A549 (cell line): ENCODE data around the gene TMEM164. TPM values are rescaled to one million over a fixed set of nuclear protein-coding genes. Genes with fewer than 3 reads are reported as not detected.

Source experiments
- ATAC-seq, 2 experiments: fragments of 200-7000 bp in 1 of 2; fragments of >200 bp in 1 of 2; cut with Nextera tagmentation in 1 of 2; cut with Tn5 transposase in 1 of 2; 3 replicates each; pipeline versions ENCODE4 v1.8.0 to v1.9.1; 2018 to 2020; ENCODE audit warnings: mild to moderate bottlenecking in 1 of 2, moderate library complexity in 1 of 2
- CTCF ChIA-PET: fragments of 300-600 bp; sonication (Branson Sonifier 250); formaldehyde crosslinking; extraction: SDS; loops from one replicate; lab custom pipeline; 2021; ENCODE audit warnings: antibody characterized with exemption, inconsistent platforms; lab: Yijun Ruan, JAX
- POLR2A ChIA-PET: fragments of 350-600 bp; formaldehyde crosslinking; extraction: SDS; loops from one replicate; lab custom pipeline; 2021; ENCODE audit warnings: antibody characterized with exemption, inconsistent platforms; lab: Yijun Ruan, JAX
- DNase-seq, 2 experiments: peaks; one replicate each; pipeline versions ENCODE4 v3.0.0 to v3.0.0-alpha.2; 2011 to 2016; ENCODE audit warnings: low read depth in 1 of 2, low spot score in 1 of 2
- FAIRE-seq: peaks from 2 replicates; lab custom pipeline; 2011; peaks lifted over from hg19 to GRCh38; lab: Jason Lieb, UNC
- H3K27ac ChIP-seq, 2 experiments: fragments of >200 bp; sonication (Bioruptor Twin); formaldehyde crosslinking; 3 replicates each; pipeline ENCODE4 v1.5.1; 2016 to 2017
- H3K4me1 ChIP-seq: fragments of >200 bp; sonication (Bioruptor Twin); formaldehyde crosslinking; 3 replicates; pipeline ENCODE4 v1.6.1; 2016
- H3K4me2 ChIP-seq: fragments of >200 bp; sonication (Bioruptor Twin); formaldehyde crosslinking; 3 replicates; pipeline ENCODE4 v1.6.1; 2016
- H3K4me3 ChIP-seq: fragments of >200 bp; sonication (Bioruptor Twin); formaldehyde crosslinking; 3 replicates; pipeline ENCODE4 v1.5.1; 2016
- H3K9me3 ChIP-seq: fragments of >200 bp; sonication (Bioruptor Twin); formaldehyde crosslinking; 3 replicates; pipeline ENCODE4 v1.6.1; 2016
- BHLHE40 ChIP-seq: IDR thresholded peaks from 2 replicates; pipeline ENCODE4 v1.6.1; 2012; ENCODE audit warnings: low read depth, low read length, inconsistent platforms
- CBX2 ChIP-seq: fragments of 200-600 bp; sonication (generic); IDR thresholded peaks from 2 replicates; pipeline ENCODE4 v1.6.1; 2016; ENCODE audit warnings: low read depth, mild to moderate bottlenecking, borderline replicate concordance
- CBX8 ChIP-seq: fragments of 200-600 bp; sonication (generic); IDR thresholded peaks from 2 replicates; pipeline ENCODE4 v1.6.1; 2016
- EHF ChIP-seq: fragments of 250-450 bp; sonication (Bioruptor Pico); IDR thresholded peaks from 2 replicates; pipeline ENCODE4 v1.5.0; 2020; ENCODE audit warnings: mild to moderate bottlenecking
- EHMT2 ChIP-seq: fragments of 200-600 bp; sonication (generic); IDR thresholded peaks from 2 replicates; pipeline ENCODE4 v1.6.1; 2016; ENCODE audit warnings: antibody characterized with exemption, low read depth, mild to moderate bottlenecking, moderate library complexity
- FOSB ChIP-seq: fragments of 250-450 bp; sonication (Bioruptor Pico); IDR thresholded peaks from 2 replicates; pipeline ENCODE4 v1.5.0; 2020; ENCODE audit warnings: mild to moderate bottlenecking, moderate library complexity
- HDAC2 ChIP-seq: fragments of 200-600 bp; sonication (generic); IDR thresholded peaks from 2 replicates; pipeline ENCODE4 v1.6.1; 2016
- HMGXB4 ChIP-seq: fragments of 250-450 bp; sonication (Bioruptor Pico); IDR thresholded peaks from 2 replicates; pipeline ENCODE4 v1.5.0; 2021; ENCODE audit warnings: mild to moderate bottlenecking, moderate library complexity, borderline replicate concordance
- KDM1A ChIP-seq: fragments of 200-600 bp; sonication (generic); IDR thresholded peaks from 2 replicates; pipeline ENCODE4 v1.6.1; 2016; ENCODE audit warnings: low read depth, mild to moderate bottlenecking
- MYC ChIP-seq: IDR thresholded peaks from 2 replicates; pipeline ENCODE4 v1.6.1; 2012; ENCODE audit warnings: mild to moderate bottlenecking, inconsistent platforms, low read length, improper control_type of control experiment, borderline replicate concordance
- PHF8 ChIP-seq: fragments of 200-600 bp; sonication (generic); IDR thresholded peaks from 2 replicates; pipeline ENCODE4 v1.6.1; 2016; ENCODE audit warnings: low read depth, mild to moderate bottlenecking, antibody characterized with exemption, moderate library complexity, borderline replicate concordance
- RFX5 ChIP-seq: fragments of 450-650 bp; IDR thresholded peaks from 2 replicates; pipeline ENCODE4 v1.7.1; 2014; ENCODE audit warnings: antibody characterized with exemption, mild to moderate bottlenecking, moderate library complexity
- SMC3 ChIP-seq: fragments of >200 bp; sonication (Bioruptor Twin); formaldehyde crosslinking; IDR thresholded peaks from 3 replicates; pipeline ENCODE4 v1.6.1; 2018; ENCODE audit warnings: inconsistent platforms
- TFCP2L1 ChIP-seq: fragments of 250-450 bp; sonication (Bioruptor Pico); IDR thresholded peaks from 2 replicates; pipeline ENCODE4 v1.5.0; 2021; ENCODE audit warnings: mild to moderate bottlenecking
- ZC3H11A ChIP-seq: fragments of 450-650 bp; IDR thresholded peaks from 2 replicates; pipeline ENCODE4 v1.6.1; 2014; ENCODE audit warnings: antibody characterized with exemption, mild to moderate bottlenecking
- ZNF302 ChIP-seq: fragments of 250-450 bp; sonication (Bioruptor Pico); IDR thresholded peaks from 2 replicates; pipeline ENCODE4 v1.9.0; 2021; ENCODE audit warnings: inconsistent platforms, mild to moderate bottlenecking, moderate library complexity
- WGBS: methylation state at CpG from one replicate; pipeline ENCODE4 v1.1.6; 2017; ENCODE audit errors: missing lambda C conversion rate; 5-methylcytosine and 5-hydroxymethylcytosine counted together
- polyA plus RNA-seq, 4 experiments: library from polyadenylated mRNA; depleted of rRNA in 3 of 4; stranded (reverse); fragments of >200 nt; fragmentation: RNase III in 1 of 4; extraction: RNeasy Plus Mini Kit Qiagen cat#74134 plus additional on column Dnase treatment in 1 of 4; gene quantifications; 2 replicates in 3 of 4; 3 replicates in 1 of 4; pipeline ENCODE4 v1.2.3, GENCODE V29; 2011 to 2017
- TF ChIP-seq, protein P1 (sequence below): IDR thresholded peaks from 2 replicates; pipeline ENCODE4 v1.6.1; 2012; ENCODE audit warnings: low read depth, borderline replicate concordance
- TF ChIP-seq, protein P2 (sequence below): fragments of 250-450 bp; sonication (Bioruptor Pico); IDR thresholded peaks from 2 replicates; pipeline ENCODE4 v1.5.0; 2020; ENCODE audit warnings: low read depth, mild to moderate bottlenecking, moderate library complexity
- TF ChIP-seq, protein P3 (sequence below): fragments of 200-600 bp; sonication (generic); IDR thresholded peaks from 2 replicates; pipeline ENCODE4 v1.6.1; 2016; ENCODE audit warnings: antibody characterized with exemption, mild to moderate bottlenecking, moderate library complexity
- TF ChIP-seq, protein P4 (sequence below): fragments of >200 bp; sonication (Bioruptor Twin); formaldehyde crosslinking; IDR thresholded peaks from 3 replicates; pipeline ENCODE4 v1.5.1; 2016

The TMEM164 gene
- polyA plus RNA-seq, 2 of the 4 experiments (the other 2 are of a cell fraction) = 32.0 to 43.7 TPM

- peak overlapping the region in 1 of 2 experiments; percentile 26; a peak in 2 of 6 replicates for H3K27ac ChIP-seq
- no peak for ATAC-seq
- H3K9me3 ChIP-seq = no peaks in the 10 kb centered on the region
- WGBS = 97% methylated on average over 3 of the region's 3 CpGs
- no peak for TF ChIP-seq RFX5
- no peak for TF ChIP-seq ZC3H11A
- TF ChIP-seq PHF8 = no peak
- TF ChIP-seq ZNF302 (CRISPR knock-in tag) = no peak
- no peak for TF ChIP-seq HDAC2
- TF ChIP-seq EHMT2 = no peak
- no peak for TF ChIP-seq TFCP2L1
- no peak for TF ChIP-seq HMGXB4 (CRISPR knock-in tag)
- TF ChIP-seq EHF (CRISPR knock-in tag) = no peak
- TF ChIP-seq, protein P1, sequence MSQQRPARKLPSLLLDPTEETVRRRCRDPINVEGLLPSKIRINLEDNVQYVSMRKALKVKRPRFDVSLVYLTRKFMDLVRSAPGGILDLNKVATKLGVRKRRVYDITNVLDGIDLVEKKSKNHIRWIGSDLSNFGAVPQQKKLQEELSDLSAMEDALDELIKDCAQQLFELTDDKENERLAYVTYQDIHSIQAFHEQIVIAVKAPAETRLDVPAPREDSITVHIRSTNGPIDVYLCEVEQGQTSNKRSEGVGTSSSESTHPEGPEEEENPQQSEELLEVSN = no peak
- TF ChIP-seq CBX2 = no peak
- TF ChIP-seq, protein P2, sequence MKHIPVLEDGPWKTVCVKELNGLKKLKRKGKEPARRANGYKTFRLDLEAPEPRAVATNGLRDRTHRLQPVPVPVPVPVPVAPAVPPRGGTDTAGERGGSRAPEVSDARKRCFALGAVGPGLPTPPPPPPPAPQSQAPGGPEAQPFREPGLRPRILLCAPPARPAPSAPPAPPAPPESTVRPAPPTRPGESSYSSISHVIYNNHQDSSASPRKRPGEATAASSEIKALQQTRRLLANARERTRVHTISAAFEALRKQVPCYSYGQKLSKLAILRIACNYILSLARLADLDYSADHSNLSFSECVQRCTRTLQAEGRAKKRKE (CRISPR knock-in tag) = no peak
- TF ChIP-seq CBX8 = no peak
- TF ChIP-seq KDM1A = no peak
- TF ChIP-seq MYC = no peak
- TF ChIP-seq, protein P3, sequence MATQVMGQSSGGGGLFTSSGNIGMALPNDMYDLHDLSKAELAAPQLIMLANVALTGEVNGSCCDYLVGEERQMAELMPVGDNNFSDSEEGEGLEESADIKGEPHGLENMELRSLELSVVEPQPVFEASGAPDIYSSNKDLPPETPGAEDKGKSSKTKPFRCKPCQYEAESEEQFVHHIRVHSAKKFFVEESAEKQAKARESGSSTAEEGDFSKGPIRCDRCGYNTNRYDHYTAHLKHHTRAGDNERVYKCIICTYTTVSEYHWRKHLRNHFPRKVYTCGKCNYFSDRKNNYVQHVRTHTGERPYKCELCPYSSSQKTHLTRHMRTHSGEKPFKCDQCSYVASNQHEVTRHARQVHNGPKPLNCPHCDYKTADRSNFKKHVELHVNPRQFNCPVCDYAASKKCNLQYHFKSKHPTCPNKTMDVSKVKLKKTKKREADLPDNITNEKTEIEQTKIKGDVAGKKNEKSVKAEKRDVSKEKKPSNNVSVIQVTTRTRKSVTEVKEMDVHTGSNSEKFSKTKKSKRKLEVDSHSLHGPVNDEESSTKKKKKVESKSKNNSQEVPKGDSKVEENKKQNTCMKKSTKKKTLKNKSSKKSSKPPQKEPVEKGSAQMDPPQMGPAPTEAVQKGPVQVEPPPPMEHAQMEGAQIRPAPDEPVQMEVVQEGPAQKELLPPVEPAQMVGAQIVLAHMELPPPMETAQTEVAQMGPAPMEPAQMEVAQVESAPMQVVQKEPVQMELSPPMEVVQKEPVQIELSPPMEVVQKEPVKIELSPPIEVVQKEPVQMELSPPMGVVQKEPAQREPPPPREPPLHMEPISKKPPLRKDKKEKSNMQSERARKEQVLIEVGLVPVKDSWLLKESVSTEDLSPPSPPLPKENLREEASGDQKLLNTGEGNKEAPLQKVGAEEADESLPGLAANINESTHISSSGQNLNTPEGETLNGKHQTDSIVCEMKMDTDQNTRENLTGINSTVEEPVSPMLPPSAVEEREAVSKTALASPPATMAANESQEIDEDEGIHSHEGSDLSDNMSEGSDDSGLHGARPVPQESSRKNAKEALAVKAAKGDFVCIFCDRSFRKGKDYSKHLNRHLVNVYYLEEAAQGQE = no peak
- TF ChIP-seq, protein P4, sequence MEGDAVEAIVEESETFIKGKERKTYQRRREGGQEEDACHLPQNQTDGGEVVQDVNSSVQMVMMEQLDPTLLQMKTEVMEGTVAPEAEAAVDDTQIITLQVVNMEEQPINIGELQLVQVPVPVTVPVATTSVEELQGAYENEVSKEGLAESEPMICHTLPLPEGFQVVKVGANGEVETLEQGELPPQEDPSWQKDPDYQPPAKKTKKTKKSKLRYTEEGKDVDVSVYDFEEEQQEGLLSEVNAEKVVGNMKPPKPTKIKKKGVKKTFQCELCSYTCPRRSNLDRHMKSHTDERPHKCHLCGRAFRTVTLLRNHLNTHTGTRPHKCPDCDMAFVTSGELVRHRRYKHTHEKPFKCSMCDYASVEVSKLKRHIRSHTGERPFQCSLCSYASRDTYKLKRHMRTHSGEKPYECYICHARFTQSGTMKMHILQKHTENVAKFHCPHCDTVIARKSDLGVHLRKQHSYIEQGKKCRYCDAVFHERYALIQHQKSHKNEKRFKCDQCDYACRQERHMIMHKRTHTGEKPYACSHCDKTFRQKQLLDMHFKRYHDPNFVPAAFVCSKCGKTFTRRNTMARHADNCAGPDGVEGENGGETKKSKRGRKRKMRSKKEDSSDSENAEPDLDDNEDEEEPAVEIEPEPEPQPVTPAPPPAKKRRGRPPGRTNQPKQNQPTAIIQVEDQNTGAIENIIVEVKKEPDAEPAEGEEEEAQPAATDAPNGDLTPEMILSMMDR = no peak
- no peak for TF ChIP-seq BHLHE40
- no peak for TF ChIP-seq SMC3
- no peak for TF ChIP-seq FOSB (CRISPR knock-in tag)
- TF ChIP-seq, all 56 proteins: peak for 0
- FAIRE-seq (no peak), DNase-seq (no peak)
- Histone ChIP-seq H3K4me1 (peaks cover 59% of the 10 kb centered on the region), H3K4me3 (no peak overlapping the region), H3K4me2 (no peak overlapping the region)
- CTCF ChIA-PET = interaction anchor here (0.8 to 34.7 kb wide), 4 partner anchors 11 to 243 kb away, joined by 3 to 848 read pairs (median 8); no protein-coding TSS in a partner anchor
- POLR2A ChIA-PET = no interaction called here
These were observed 167.1 kb downstream of the TMEM164 start for GRCh38 chrX:110170029-110170428.
